Suprapubic skin (tissue), 4 donors: ENCODE results near the gene TSPEAR. TPM values are rescaled to one million over a fixed set of nuclear protein-coding genes. Genes with fewer than 3 reads are reported as not detected.

Source experiments
- DNase-seq, 2 donors: peaks; one replicate each; pipeline ENCODE4 v3.0.0-alpha.2; 2019; ENCODE audit warnings: low spot score in 2 of 2
- H3K27ac ChIP-seq: fragments of 200-600 bp; sonication (generic); one replicate; pipeline ENCODE4 v1.5.1; 2019
- H3K27me3 ChIP-seq: fragments of 200-600 bp; sonication (generic); one replicate; pipeline ENCODE4 v1.5.1; 2019
- H3K36me3 ChIP-seq: fragments of 200-600 bp; sonication (generic); one replicate; pipeline ENCODE4 v1.5.1; 2019
- H3K4me1 ChIP-seq: fragments of 200-600 bp; sonication (generic); one replicate; pipeline ENCODE4 v1.5.1; 2019
- H3K4me3 ChIP-seq: fragments of 200-600 bp; sonication (generic); one replicate; pipeline ENCODE4 v1.5.1; 2019; ENCODE audit warnings: mild to moderate bottlenecking
- H3K9me3 ChIP-seq: fragments of 200-600 bp; sonication (generic); one replicate; pipeline ENCODE4 v1.5.1; 2019
- CTCF ChIP-seq, 2 donors: fragments of 200-600 bp in 1 of 2; fragments of 450-650 bp in 1 of 2; sonication (generic) in 1 of 2; IDR thresholded peaks; one replicate each; pipeline ENCODE4 v1.5.1; 2016 to 2019; ENCODE audit warnings: antibody characterized with exemption in 2 of 2, mild to moderate bottlenecking in 1 of 2, moderate library complexity in 1 of 2
- EP300 ChIP-seq: sonication (generic); formaldehyde crosslinking; IDR thresholded peaks from one replicate; pipeline ENCODE4 v1.6.1; 2017; ENCODE audit warnings: antibody characterized with exemption
- POLR2A ChIP-seq, 2 donors: fragments of 450-650 bp; IDR thresholded peaks; one replicate each; pipeline ENCODE4 v1.6.1; 2017; ENCODE audit warnings: antibody characterized with exemption in 2 of 2, mild to moderate bottlenecking in 2 of 2, moderate library complexity in 2 of 2
- POLR2AphosphoS5 ChIP-seq, 3 donors: sonication (generic); formaldehyde crosslinking; IDR thresholded peaks; one replicate each; pipeline ENCODE4 v1.6.1; 2017; ENCODE audit warnings: antibody characterized with exemption in 3 of 3
- WGBS: methylation state at CpG from one replicate; pipeline ENCODE4 v1.1.5; 2018; 5-methylcytosine and 5-hydroxymethylcytosine counted together
- total RNA-seq, 4 donors: library from RNA; depleted of rRNA; stranded (reverse); fragments of >200 nt; gene quantifications; one replicate each; pipeline ENCODE4 v1.1.0, GENCODE V29; 2016

TSPEAR gene
- total RNA-seq, 4 donors from 2014 or later = 0.21 to 0.59 (median 0.32) TPM; not detected in 1

GRCh38 chr21:44556879-44557278 lies 154.5 kb downstream of the TSPEAR start:
- Histone ChIP-seq H3K27ac (no peak overlapping the region), H3K9me3 (no peaks in the 10 kb centered on the region), H3K27me3 (peaks cover 49% of the 10 kb centered on the region), H3K36me3 (no peaks in the 10 kb centered on the region), H3K4me3 (no peak overlapping the region), H3K4me1 (no peaks in the 10 kb centered on the region)
- 81% methylated on average over 9 of the region's 9 CpGs for WGBS
- TF ChIP-seq POLR2A (IDR thresholded peaks at IDR 0.05) (no peak), POLR2AphosphoS5 (IDR thresholded peaks at IDR 0.05) (no peak), EP300 (no peak), CTCF (IDR thresholded peaks at IDR 0.05) (no peak)
- DNase-seq = no peak

GRCh38 chr21:44555200-44555875 lies 156.0 kb downstream of the TSPEAR start:
- Histone ChIP-seq H3K4me3 (no peak overlapping the region), H3K36me3 (no peaks in the 10 kb centered on the region), H3K27me3 (peaks cover 64% of the 10 kb centered on the region), H3K9me3 (no peaks in the 10 kb centered on the region), H3K27ac (no peak overlapping the region), H3K4me1 (peaks cover 13% of the 10 kb centered on the region)
- no peak for TF ChIP-seq CTCF (IDR thresholded peaks at IDR 0.05)
- TF ChIP-seq POLR2A (IDR thresholded peaks at IDR 0.05) = no peak
- no peak for TF ChIP-seq EP300
- TF ChIP-seq POLR2AphosphoS5 (IDR thresholded peaks at IDR 0.05) = no peak
- no peak for DNase-seq
- 67% methylated on average over 12 of the region's 13 CpGs for WGBS

GRCh38 chr21:44552681-44553080 lies 158.7 kb downstream of the TSPEAR start:
- H3K27ac ChIP-seq = no peak overlapping the region
- peaks cover 14% of the 10 kb centered on the region for H3K4me1 ChIP-seq
- DNase-seq = no peak
- H3K36me3 ChIP-seq = no peaks in the 10 kb centered on the region
- H3K4me3 ChIP-seq = no peak overlapping the region
- whole genome bisulfite sequencing = 76% methylated on average over 9 of the region's 13 CpGs
- no peaks in the 10 kb centered on the region for H3K9me3 ChIP-seq
- peaks cover 66% of the 10 kb centered on the region for H3K27me3 ChIP-seq
- no peak for TF ChIP-seq POLR2A (IDR thresholded peaks at IDR 0.05)
- no peak for TF ChIP-seq EP300
- TF ChIP-seq POLR2AphosphoS5 (IDR thresholded peaks at IDR 0.05) = no peak
- TF ChIP-seq CTCF (IDR thresholded peaks at IDR 0.05) = no peak

- 97% methylated on average over 4 of the region's 6 CpGs for WGBS
- Histone ChIP-seq H3K9me3 (no peaks in the 10 kb centered on the region), H3K27ac (no peak overlapping the region), H3K4me3 (no peak overlapping the region), H3K27me3 (peaks cover 60% of the 10 kb centered on the region), H3K36me3 (no peaks in the 10 kb centered on the region), H3K4me1 (peaks cover 14% of the 10 kb centered on the region)
- TF ChIP-seq CTCF (IDR thresholded peaks at IDR 0.05) (no peak), EP300 (no peak), POLR2AphosphoS5 (IDR thresholded peaks at IDR 0.05) (no peak), POLR2A (IDR thresholded peaks at IDR 0.05) (no peak)
- no peak for DNase-seq
Measured at GRCh38 chr21:44552136-44552535, 159.2 kb downstream of the TSPEAR start.

GRCh38 chr21:44551340-44551961 lies 159.9 kb downstream of the TSPEAR start, which contains the start of gene KRTAP10-2:
Gene KRTAP10-2 (minus strand): TSS chr21:44551505. CDS start chr21:44551458, 47 bp downstream.
- no peak for TF ChIP-seq POLR2A (IDR thresholded peaks at IDR 0.05)
- TF ChIP-seq POLR2AphosphoS5 (IDR thresholded peaks at IDR 0.05) = no peak
- TF ChIP-seq EP300 = no peak
- TF ChIP-seq CTCF (IDR thresholded peaks at IDR 0.05) = no peak
- H3K27ac ChIP-seq = no peak within 1 kb of the TSS
- H3K4me1 ChIP-seq = peaks cover 14% of the 10 kb centered on the region
- H3K9me3 ChIP-seq = no peaks in the 10 kb centered on the region
- no peak for DNase-seq
- no peaks in the 10 kb centered on the region for H3K36me3 ChIP-seq
- H3K27me3 ChIP-seq = peaks cover 55% of the 10 kb centered on the region
- no peak within 1 kb of the TSS for H3K4me3 ChIP-seq
- WGBS = 44% methylated on average over 3 of the region's 17 CpGs
